WTC11 (cell line): Measurements from ENCODE around the gene SRSF2. TPM values are rescaled to one million over a fixed set of nuclear protein-coding genes. Genes with fewer than 3 reads are reported as not detected.
"Not testable (repeated sequence)": the region's sequence is repeated elsewhere in the genome, so short reads cannot be mapped to it uniquely, and the experiment has no call there.

Experiments used
- ATAC-seq: fragments of 200-7000 bp; cut with Tn5 transposase; 2 replicates; pipeline ENCODE4 v1.10.0; 2021; ENCODE audit warnings: mild to moderate bottlenecking, moderate library complexity
- CTCF ChIA-PET: fragments of 300-600 bp; sonication (Branson Sonifier 250); formaldehyde crosslinking; loops from one replicate; lab custom pipeline; 2021; ENCODE audit warnings: antibody characterized with exemption; lab: Charles Lee
- POLR2A ChIA-PET: fragments of 350-600 bp; sonication (Branson Sonifier 250); formaldehyde crosslinking; loops from one replicate; lab custom pipeline; 2021; ENCODE audit warnings: antibody characterized with exemption; lab: Charles Lee
- DNase-seq: peaks from one replicate; pipeline ENCODE4 v3.0.0; 2021; ENCODE audit warnings: low spot score
- H3K27ac Mint-ChIP-seq: 2 replicates; pipeline ENCODE4 v1.8.0; 2021; ENCODE audit warnings: mixed read lengths
- H3K27me3 Mint-ChIP-seq: 2 replicates; pipeline ENCODE4 v1.8.0; 2021; ENCODE audit warnings: low read depth, mild to moderate bottlenecking, moderate library complexity, mixed read lengths
- H3K36me3 Mint-ChIP-seq: 2 replicates; pipeline ENCODE4 v1.8.0; 2021; ENCODE audit warnings: mixed read lengths
- H3K4me1 Mint-ChIP-seq: 2 replicates; pipeline ENCODE4 v1.8.0; 2022; ENCODE audit warnings: mixed read lengths
- H3K4me3 Mint-ChIP-seq: 2 replicates; pipeline ENCODE4 v1.8.0; 2021; ENCODE audit warnings: mild to moderate bottlenecking, moderate library complexity, mixed read lengths
- H3K9me3 Mint-ChIP-seq: 2 replicates; pipeline ENCODE4 v1.8.0; 2021; ENCODE audit warnings: mixed read lengths
- CBFB ChIP-seq: sonication (generic); formaldehyde crosslinking; IDR thresholded peaks from 2 replicates; pipeline ENCODE4 v1.8.1; 2022; ENCODE audit warnings: mild to moderate bottlenecking, low read depth, missing genetic modification reagents
- CREM ChIP-seq: sonication (generic); formaldehyde crosslinking; IDR thresholded peaks from 2 replicates; pipeline ENCODE4 v1.8.1; 2022; ENCODE audit warnings: mild to moderate bottlenecking, missing genetic modification reagents, moderate library complexity
- EMX1 ChIP-seq: fragments of 250-450 bp; sonication (Bioruptor Pico); IDR thresholded peaks from 2 replicates; pipeline ENCODE4 v1.8.0; 2021; ENCODE audit warnings: mild to moderate bottlenecking
- ESRRA ChIP-seq: sonication (generic); formaldehyde crosslinking; IDR thresholded peaks from 2 replicates; pipeline ENCODE4 v1.8.1; 2022; ENCODE audit warnings: mild to moderate bottlenecking, missing genetic modification reagents, borderline replicate concordance
- GTF2I ChIP-seq: fragments of 250-450 bp; sonication (Bioruptor Pico); conservative IDR thresholded peaks from 2 replicates; pipeline ENCODE4 v1.4.0; 2021; ENCODE audit warnings: mild to moderate bottlenecking
- NFYB ChIP-seq: sonication (generic); formaldehyde crosslinking; conservative IDR thresholded peaks from 2 replicates; pipeline ENCODE4 v1.8.0; 2022; ENCODE audit warnings: low read depth, missing genetic modification reagents
- NR3C1 ChIP-seq: sonication (generic); formaldehyde crosslinking; conservative IDR thresholded peaks from 2 replicates; pipeline ENCODE4 v1.8.1; 2023; ENCODE audit warnings: low read depth, mild to moderate bottlenecking, missing genetic modification reagents
- ZNF219 ChIP-seq: sonication (generic); formaldehyde crosslinking; IDR thresholded peaks from 2 replicates; pipeline ENCODE4 v1.8.0; 2023; ENCODE audit warnings: missing genetic modification reagents, mild to moderate bottlenecking, borderline replicate concordance
- ZNF232 ChIP-seq: sonication (generic); formaldehyde crosslinking; IDR thresholded peaks from 2 replicates; pipeline ENCODE4 v1.8.0; 2022; ENCODE audit warnings: mild to moderate bottlenecking, missing genetic modification reagents
- ZNF317 ChIP-seq: sonication (generic); formaldehyde crosslinking; IDR thresholded peaks from 2 replicates; pipeline ENCODE4 v1.8.1; 2023; ENCODE audit warnings: low read depth, mild to moderate bottlenecking, moderate library complexity, missing genetic modification reagents, borderline replicate concordance
- ZNF396 ChIP-seq: fragments of 250-450 bp; sonication (Bioruptor Pico); IDR thresholded peaks from 2 replicates; pipeline ENCODE4 v1.8.0; 2021; ENCODE audit warnings: mild to moderate bottlenecking, moderate library complexity, borderline replicate concordance
- ZNF416 ChIP-seq: fragments of 250-450 bp; sonication (Bioruptor Pico); IDR thresholded peaks from 2 replicates; pipeline ENCODE4 v1.9.0; 2021; ENCODE audit warnings: mild to moderate bottlenecking, inconsistent platforms
- total RNA-seq: library from RNA; stranded (reverse); gene quantifications from 3 replicates; pipeline ENCODE4 v1.2.3, GENCODE V29; 2021
- TF ChIP-seq, protein P1 (sequence below): sonication (generic); formaldehyde crosslinking; IDR thresholded peaks from 2 replicates; pipeline ENCODE4 v1.8.0; 2022; ENCODE audit warnings: mild to moderate bottlenecking, missing genetic modification reagents
- TF ChIP-seq, protein P2 (sequence below): sonication (generic); formaldehyde crosslinking; IDR thresholded peaks from 2 replicates; pipeline ENCODE4 v1.8.1; 2022; ENCODE audit warnings: low read depth, mild to moderate bottlenecking, moderate library complexity, missing genetic modification reagents, borderline replicate concordance
- TF ChIP-seq, protein P3 (sequence below): sonication (generic); formaldehyde crosslinking; IDR thresholded peaks from 2 replicates; pipeline ENCODE4 v1.8.1; 2022; ENCODE audit warnings: mild to moderate bottlenecking, missing genetic modification reagents, moderate library complexity, borderline replicate concordance
- TF ChIP-seq, protein P4 (sequence below): sonication (generic); formaldehyde crosslinking; IDR thresholded peaks from 2 replicates; pipeline ENCODE4 v1.8.0; 2023; ENCODE audit warnings: missing genetic modification reagents

The SRSF2 gene
- total RNA-seq, 1 experiment from 2014 or later, result 355 TPM

DNA sequence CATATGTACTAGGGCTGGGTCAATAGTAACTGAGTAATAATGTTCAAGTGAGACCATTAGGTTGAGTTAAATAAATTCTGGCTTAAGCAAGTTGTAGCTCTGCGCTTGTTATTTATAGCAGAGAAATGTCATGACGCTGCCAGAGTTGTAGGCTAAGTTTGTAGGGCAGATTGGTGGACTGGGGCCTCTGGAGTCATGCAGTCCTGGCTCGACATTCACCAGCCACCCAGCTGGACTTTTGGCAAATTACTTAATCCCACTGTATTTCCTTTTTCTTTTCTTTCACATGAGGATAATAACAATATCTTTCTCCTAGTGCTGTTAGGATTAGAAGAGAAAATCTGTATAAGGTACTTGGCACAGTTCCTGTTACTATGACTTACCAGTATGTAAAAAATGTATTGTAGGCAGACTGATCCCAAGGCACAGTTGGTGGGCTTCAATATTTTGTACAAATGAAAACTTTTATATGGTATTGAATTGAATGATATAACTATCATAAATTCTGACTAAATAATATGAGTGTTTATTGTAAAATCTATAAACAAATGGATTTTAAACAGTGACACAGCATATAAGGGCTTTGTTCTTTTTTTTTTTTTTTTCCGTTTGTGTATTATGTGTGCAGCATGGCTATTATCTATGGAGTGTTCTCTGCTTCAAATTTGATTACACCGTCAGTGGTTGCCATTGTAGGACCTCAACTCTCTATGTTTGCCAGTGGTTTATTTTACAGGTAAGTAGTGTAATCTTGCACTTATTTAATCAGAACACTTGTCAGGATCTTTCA lies 3.4 kb upstream of the SRSF2 start:
- CTCF ChIA-PET, result interaction anchor here (0.6 to 1.3 kb wide), 2 partner anchors 33 to 335 kb away, joined by 4 to 5 read pairs; no protein-coding TSS in a partner anchor
- TF ChIP-seq ZNF317 (CRISPR knock-in tag) (no peak), CBFB (CRISPR knock-in tag) (no peak), ESRRA (CRISPR knock-in tag) (no peak), CREM (CRISPR knock-in tag) (no peak), ZNF232 (no peak)
- TF ChIP-seq, protein P1, sequence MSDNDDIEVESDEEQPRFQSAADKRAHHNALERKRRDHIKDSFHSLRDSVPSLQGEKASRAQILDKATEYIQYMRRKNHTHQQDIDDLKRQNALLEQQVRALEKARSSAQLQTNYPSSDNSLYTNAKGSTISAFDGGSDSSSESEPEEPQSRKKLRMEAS (CRISPR knock-in tag), result no peak
- TF ChIP-seq, protein P2, sequence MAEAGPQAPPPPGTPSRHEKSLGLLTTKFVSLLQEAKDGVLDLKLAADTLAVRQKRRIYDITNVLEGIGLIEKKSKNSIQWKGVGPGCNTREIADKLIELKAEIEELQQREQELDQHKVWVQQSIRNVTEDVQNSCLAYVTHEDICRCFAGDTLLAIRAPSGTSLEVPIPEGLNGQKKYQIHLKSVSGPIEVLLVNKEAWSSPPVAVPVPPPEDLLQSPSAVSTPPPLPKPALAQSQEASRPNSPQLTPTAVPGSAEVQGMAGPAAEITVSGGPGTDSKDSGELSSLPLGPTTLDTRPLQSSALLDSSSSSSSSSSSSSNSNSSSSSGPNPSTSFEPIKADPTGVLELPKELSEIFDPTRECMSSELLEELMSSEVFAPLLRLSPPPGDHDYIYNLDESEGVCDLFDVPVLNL (CRISPR knock-in tag), result no peak
- POLR2A ChIA-PET, result no interaction called here
- H3K4me1 Mint-ChIP-seq, result peaks cover 15% of the 10 kb centered on the region
- no peak overlapping the region for H3K4me3 Mint-ChIP-seq
- no peak overlapping the region for H3K27ac Mint-ChIP-seq
- ATAC-seq, result no peak
- DNase-seq, result no peak
- H3K36me3 Mint-ChIP-seq, result peaks cover 38% of the 10 kb centered on the region
- no peaks in the 10 kb centered on the region for H3K9me3 Mint-ChIP-seq
- no peaks in the 10 kb centered on the region for H3K27me3 Mint-ChIP-seq

DNA sequence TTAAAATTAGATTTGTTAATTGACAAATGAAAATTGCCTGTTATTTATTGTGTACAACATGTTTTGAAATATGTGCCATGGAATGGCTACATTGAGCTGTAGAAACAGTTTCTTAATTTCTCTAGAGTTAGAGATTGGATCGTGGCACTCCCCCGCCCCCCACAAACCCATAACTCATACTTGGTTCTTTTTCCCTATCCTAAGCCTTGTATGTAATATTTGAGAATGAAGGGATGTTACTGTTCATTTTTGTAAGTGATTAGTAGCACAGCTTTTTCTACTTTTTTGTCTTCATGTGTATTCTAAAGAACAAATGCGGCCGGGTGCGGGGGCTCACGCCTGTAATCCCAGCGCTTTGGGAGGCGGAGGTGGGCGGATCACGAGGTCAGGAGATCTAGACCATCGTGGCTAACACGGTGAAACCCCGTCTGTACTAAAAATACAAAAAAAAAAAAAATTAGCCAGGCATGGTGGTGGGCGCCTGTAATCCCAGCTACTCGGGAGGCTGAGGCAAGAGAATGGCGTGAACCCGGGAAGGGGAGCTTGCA lies 2.5 kb upstream of the SRSF2 start:
- H3K4me3 Mint-ChIP-seq, H3K27me3 Mint-ChIP-seq, H3K9me3 Mint-ChIP-seq, H3K27ac Mint-ChIP-seq, POLR2A ChIA-PET, DNase-seq, ATAC-seq: not testable (repeated sequence)
- CTCF ChIA-PET, result interaction anchor here (0.6 to 1.3 kb wide), 2 partner anchors 32 to 336 kb away, joined by 4 to 5 read pairs; no protein-coding TSS in a partner anchor
- peaks cover 38% of the 10 kb centered on the region for H3K36me3 Mint-ChIP-seq
- H3K4me1 Mint-ChIP-seq, result peaks cover 22% of the 10 kb centered on the region

DNA sequence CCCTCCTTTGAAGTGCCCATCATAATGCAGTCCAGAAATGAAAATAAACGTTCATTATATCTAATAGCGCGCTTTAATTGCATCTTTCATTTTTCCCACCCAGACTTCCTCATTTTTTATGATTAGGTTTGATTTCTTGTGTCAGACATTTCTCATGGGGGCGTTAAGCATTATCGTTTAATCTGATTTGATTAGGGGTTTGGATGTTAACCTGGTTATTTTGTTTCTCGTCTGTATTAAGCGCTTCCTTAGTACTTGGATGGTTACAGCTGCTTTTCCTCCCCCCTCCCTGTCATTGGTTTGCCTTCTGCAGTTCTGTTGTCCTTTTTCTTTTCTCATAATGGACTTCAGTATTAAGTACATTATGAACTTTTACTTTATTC lies 1.3 kb upstream of the SRSF2 start:
- H3K4me3 Mint-ChIP-seq, result peak overlapping the region; percentile 89
- no peaks in the 10 kb centered on the region for H3K9me3 Mint-ChIP-seq
- ChIA-PET POLR2A (interaction anchor here (3.1 kb wide), 1 partner anchor 11 kb away, joined by 28 read pairs; the partner anchor contains the start of genes JMJD6 and METTL23), CTCF (interaction anchor here (1.1 to 1.5 kb wide), 2 partner anchors 11 to 30 kb away, joined by 3 to 4 read pairs; no protein-coding TSS in a partner anchor)
- H3K27ac Mint-ChIP-seq, result peak overlapping the region; percentile 96
- TF ChIP-seq GTF2I (CRISPR knock-in tag) (no peak), ZNF416 (CRISPR knock-in tag) (no peak), NFYB (no peak), ZNF396 (CRISPR knock-in tag) (no peak), ZNF219 (no peak), NR3C1 (CRISPR knock-in tag) (no peak), EMX1 (CRISPR knock-in tag) (no peak)
- TF ChIP-seq, protein P3, sequence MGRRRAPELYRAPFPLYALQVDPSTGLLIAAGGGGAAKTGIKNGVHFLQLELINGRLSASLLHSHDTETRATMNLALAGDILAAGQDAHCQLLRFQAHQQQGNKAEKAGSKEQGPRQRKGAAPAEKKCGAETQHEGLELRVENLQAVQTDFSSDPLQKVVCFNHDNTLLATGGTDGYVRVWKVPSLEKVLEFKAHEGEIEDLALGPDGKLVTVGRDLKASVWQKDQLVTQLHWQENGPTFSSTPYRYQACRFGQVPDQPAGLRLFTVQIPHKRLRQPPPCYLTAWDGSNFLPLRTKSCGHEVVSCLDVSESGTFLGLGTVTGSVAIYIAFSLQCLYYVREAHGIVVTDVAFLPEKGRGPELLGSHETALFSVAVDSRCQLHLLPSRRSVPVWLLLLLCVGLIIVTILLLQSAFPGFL (CRISPR knock-in tag), result no peak
- TF ChIP-seq, protein P4, sequence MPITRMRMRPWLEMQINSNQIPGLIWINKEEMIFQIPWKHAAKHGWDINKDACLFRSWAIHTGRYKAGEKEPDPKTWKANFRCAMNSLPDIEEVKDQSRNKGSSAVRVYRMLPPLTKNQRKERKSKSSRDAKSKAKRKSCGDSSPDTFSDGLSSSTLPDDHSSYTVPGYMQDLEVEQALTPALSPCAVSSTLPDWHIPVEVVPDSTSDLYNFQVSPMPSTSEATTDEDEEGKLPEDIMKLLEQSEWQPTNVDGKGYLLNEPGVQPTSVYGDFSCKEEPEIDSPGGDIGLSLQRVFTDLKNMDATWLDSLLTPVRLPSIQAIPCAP, result no peak
- peaks cover 44% of the 10 kb centered on the region for H3K36me3 Mint-ChIP-seq
- peaks cover 34% of the 10 kb centered on the region for H3K4me1 Mint-ChIP-seq
- no peak for ATAC-seq
- no peaks in the 10 kb centered on the region for H3K27me3 Mint-ChIP-seq
- no peak for DNase-seq
